ENCODE results near the gene AQP9.

AQP9 gene

DNA sequence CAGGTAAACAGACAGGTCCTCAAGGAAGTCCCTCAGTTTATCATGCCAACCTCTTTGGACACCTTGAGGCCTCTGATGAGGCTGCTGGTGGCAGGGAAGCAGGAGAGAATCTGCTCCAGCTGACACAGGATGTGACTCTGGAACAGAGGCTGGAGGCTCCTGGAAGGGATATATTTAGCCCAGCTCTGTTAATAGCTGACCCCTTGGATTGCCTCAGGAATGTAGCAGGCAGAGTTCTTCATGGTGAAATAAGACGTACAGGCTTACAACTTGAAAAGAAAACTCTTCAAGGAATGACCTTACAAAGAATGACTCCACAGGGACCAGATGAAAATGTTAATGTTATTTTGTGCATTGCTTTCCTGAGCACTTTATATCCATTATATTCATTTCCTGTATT is 90.5 kb downstream of the AQP9 start:
- no peak for DNase-seq

DNA sequence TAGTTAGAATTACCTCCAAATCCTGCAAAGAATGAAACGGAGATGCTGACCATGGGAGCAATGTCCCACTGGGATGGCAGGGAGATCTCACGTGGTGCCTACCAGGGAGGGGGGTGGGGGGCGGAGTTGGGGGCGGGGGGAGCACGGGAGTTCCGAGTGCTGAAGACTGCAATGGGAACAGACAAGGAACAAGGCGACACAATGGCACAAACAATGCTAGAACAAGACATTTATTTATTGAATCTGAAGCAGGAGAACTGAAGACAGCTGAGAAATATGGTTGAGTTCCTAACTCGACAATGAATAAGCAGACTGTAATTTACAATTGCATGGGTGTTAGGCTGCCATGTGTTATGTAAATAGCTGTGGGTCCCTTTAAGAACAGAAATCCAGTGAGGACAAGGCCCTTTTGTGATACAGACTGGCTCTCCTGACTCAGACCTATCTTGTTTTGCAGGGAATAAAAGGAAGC is 91.2 kb downstream of the AQP9 start:
- DNase-seq: no peak

DNA sequence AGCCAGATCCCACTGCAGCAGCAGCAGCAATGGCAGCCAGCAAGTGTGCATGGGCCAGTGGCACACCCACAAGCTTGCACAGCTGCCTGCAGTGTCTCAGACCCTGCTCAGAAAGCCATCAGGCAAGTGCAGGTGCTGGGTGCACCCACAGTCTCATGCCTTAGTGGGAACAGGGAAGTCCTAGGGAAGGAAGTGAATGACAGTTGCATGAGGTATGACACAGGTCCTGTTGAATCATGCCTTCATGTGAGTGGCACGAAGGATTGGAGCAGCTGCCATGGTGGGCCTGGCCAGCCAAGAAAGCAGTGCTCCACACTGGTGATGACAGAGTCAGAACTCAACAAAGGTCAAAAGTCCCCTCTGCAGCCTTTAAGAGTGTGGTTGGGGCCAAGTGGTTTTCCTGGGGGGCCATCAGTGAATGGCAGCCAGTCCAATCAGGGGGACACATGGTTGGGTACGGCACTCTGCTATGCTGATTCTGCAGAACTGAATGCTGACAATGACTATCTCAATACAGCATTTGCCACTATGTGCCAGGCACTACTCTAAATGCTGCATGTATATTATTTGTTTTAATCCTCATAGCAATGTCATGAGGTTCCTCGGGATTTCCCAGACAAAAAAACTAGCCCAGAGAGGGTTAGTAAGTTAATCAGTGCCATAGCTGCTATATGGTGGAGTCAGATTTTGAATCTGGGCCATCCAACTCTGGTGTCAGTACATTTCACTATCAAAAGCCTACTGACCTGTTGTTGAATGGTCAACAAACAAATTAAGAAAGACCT is 94.3 kb downstream of the AQP9 start:
- DNase-seq: peak; percentile 17

DNA sequence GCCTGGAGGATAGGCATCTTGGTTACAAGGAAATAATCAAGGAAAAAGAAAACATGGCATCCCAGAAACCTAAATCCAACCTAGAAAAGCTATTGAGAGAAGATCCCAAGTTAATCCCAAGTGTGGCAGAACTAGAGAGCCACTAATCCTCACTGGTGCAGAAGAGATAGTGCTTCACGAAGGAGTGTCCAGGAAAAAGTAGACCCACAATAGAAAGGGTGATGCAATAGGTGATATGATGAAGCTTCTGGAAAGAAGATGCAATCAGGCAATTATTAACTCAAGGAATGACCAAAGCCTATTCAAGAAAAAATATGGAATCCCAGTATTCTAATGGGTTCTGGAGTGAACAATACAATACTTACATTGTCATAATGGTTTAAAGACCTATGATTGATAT is 95.2 kb downstream of the AQP9 start:
- no peak for DNase-seq

Measured in CD4-positive, alpha-beta T cell treated with Interferon gamma for 1 hour (primary cell).